Muscle layer of duodenum (tissue), 2 donors: ENCODE results near the gene ROBO1.

Experiments
- H3K27ac ChIP-seq: one replicate; pipeline ENCODE4 v1.7.0; 2013; ENCODE audit warnings: mild to moderate bottlenecking, low read length
- H3K27me3 ChIP-seq: one replicate; pipeline ENCODE4 v1.7.0; 2013; ENCODE audit warnings: low read depth, mild to moderate bottlenecking, control low read depth, low read length
- H3K36me3 ChIP-seq, 2 donors: one replicate each; pipeline ENCODE4 v1.7.0; 2013; ENCODE audit warnings: low read length in 2 of 2, control low read depth in 1 of 2, mild to moderate bottlenecking in 1 of 2; ENCODE audit not compliant: insufficient read depth in 2 of 2, control insufficient read depth in 1 of 2
- H3K4me1 ChIP-seq, 2 donors: one replicate each; pipeline ENCODE4 v1.7.0; 2013; ENCODE audit warnings: low read length in 2 of 2, mild to moderate bottlenecking in 2 of 2, control low read depth in 1 of 2, moderate library complexity in 1 of 2; ENCODE audit not compliant: insufficient read depth in 2 of 2, control insufficient read depth in 1 of 2
- H3K4me3 ChIP-seq, 2 donors: one replicate each; pipeline ENCODE4 v1.7.0; 2013; ENCODE audit warnings: low read length in 2 of 2, low read depth in 1 of 2, mild to moderate bottlenecking in 1 of 2
- H3K9me3 ChIP-seq, 2 donors: one replicate each; pipeline ENCODE4 v1.7.0; 2013; ENCODE audit warnings: low read length in 2 of 2, control low read depth in 1 of 2, mild to moderate bottlenecking in 1 of 2; ENCODE audit not compliant: control insufficient read depth in 1 of 2
- donor health status: healthy.

Gene ROBO1

GRCh38 chr3:78804251-78805037 is 963.4 kb downstream of the ROBO1 start:
- Histone ChIP-seq H3K9me3 (no peaks in the 10 kb centered on the region), H3K27ac (no peak overlapping the region)

GRCh38 chr3:78802562-78802930 is 965.3 kb downstream of the ROBO1 start:
- Histone ChIP-seq H3K27me3 (no peaks in the 10 kb centered on the region), H3K27ac (no peak overlapping the region), H3K9me3 (no peaks in the 10 kb centered on the region), H3K4me3 (no peak overlapping the region), H3K4me1 (peaks cover 0 to 3% of the 10 kb centered on the region in 2 donors), H3K36me3 (no peaks in the 10 kb centered on the region)

More at GRCh38 chr3:78804251-78805037, 963.4 kb downstream of the ROBO1 start:
- Histone ChIP-seq H3K4me1 (peaks cover 0 to 3% of the 10 kb centered on the region in 2 donors), H3K4me3 (no peak overlapping the region), H3K27me3 (no peaks in the 10 kb centered on the region), H3K36me3 (no peaks in the 10 kb centered on the region)

GRCh38 chr3:78801926-78802561 is 965.8 kb downstream of the ROBO1 start:
- H3K4me3 ChIP-seq = no peak overlapping the region
- no peaks in the 10 kb centered on the region for H3K36me3 ChIP-seq
- H3K4me1 ChIP-seq = peaks cover 0 to 3% of the 10 kb centered on the region in 2 donors
- no peaks in the 10 kb centered on the region for H3K27me3 ChIP-seq
- H3K27ac ChIP-seq = no peak overlapping the region
- no peaks in the 10 kb centered on the region for H3K9me3 ChIP-seq

- Histone ChIP-seq H3K36me3 (no peaks in the 10 kb centered on the region), H3K27me3 (no peaks in the 10 kb centered on the region), H3K4me1 (peaks cover 0 to 3% of the 10 kb centered on the region in 2 donors), H3K4me3 (no peak overlapping the region), H3K9me3 (no peaks in the 10 kb centered on the region), H3K27ac (no peak overlapping the region)
Observed at GRCh38 chr3:78799681-78800080, 968.1 kb downstream of the ROBO1 start.

- H3K9me3 ChIP-seq = no peaks in the 10 kb centered on the region
- no peak overlapping the region for H3K27ac ChIP-seq
- no peaks in the 10 kb centered on the region for H3K27me3 ChIP-seq
- peaks cover 0 to 3% of the 10 kb centered on the region in 2 donors for H3K4me1 ChIP-seq
- no peak overlapping the region for H3K4me3 ChIP-seq
- H3K36me3 ChIP-seq = no peaks in the 10 kb centered on the region
Observed at GRCh38 chr3:78798266-78798832, 969.4 kb downstream of the ROBO1 start.

GRCh38 chr3:78794431-78794830 is 973.4 kb downstream of the ROBO1 start:
- Histone ChIP-seq H3K27ac (no peak overlapping the region), H3K4me1 (no peaks in the 10 kb centered on the region), H3K36me3 (no peaks in the 10 kb centered on the region), H3K4me3 (no peak overlapping the region), H3K27me3 (no peaks in the 10 kb centered on the region), H3K9me3 (no peaks in the 10 kb centered on the region)

GRCh38 chr3:78792733-78793132 is 975.1 kb downstream of the ROBO1 start:
- H3K4me1 ChIP-seq = no peaks in the 10 kb centered on the region
- H3K27ac ChIP-seq = no peak overlapping the region
- H3K4me3 ChIP-seq = no peak overlapping the region
- no peaks in the 10 kb centered on the region for H3K27me3 ChIP-seq
- H3K9me3 ChIP-seq = no peaks in the 10 kb centered on the region
- H3K36me3 ChIP-seq = no peaks in the 10 kb centered on the region

- Histone ChIP-seq H3K4me3 (no peak overlapping the region), H3K27me3 (no peaks in the 10 kb centered on the region), H3K9me3 (no peaks in the 10 kb centered on the region), H3K36me3 (no peaks in the 10 kb centered on the region), H3K27ac (no peak overlapping the region), H3K4me1 (no peaks in the 10 kb centered on the region)
Observed at GRCh38 chr3:78792212-78792611, 975.6 kb downstream of the ROBO1 start.

- Histone ChIP-seq H3K4me1 (no peaks in the 10 kb centered on the region), H3K27me3 (no peaks in the 10 kb centered on the region), H3K36me3 (no peaks in the 10 kb centered on the region), H3K27ac (no peak overlapping the region), H3K9me3 (no peaks in the 10 kb centered on the region), H3K4me3 (no peak overlapping the region)
Observed at GRCh38 chr3:78791753-78792152, 976.0 kb downstream of the ROBO1 start.

GRCh38 chr3:78788839-78789238 is 979.0 kb downstream of the ROBO1 start:
- Histone ChIP-seq H3K27me3 (no peaks in the 10 kb centered on the region), H3K4me3 (no peak overlapping the region), H3K36me3 (no peaks in the 10 kb centered on the region), H3K27ac (no peak overlapping the region), H3K4me1 (no peaks in the 10 kb centered on the region), H3K9me3 (no peaks in the 10 kb centered on the region)

GRCh38 chr3:78785004-78785403 is 982.8 kb downstream of the ROBO1 start:
- H3K4me3 ChIP-seq = no peak overlapping the region
- H3K27me3 ChIP-seq = no peaks in the 10 kb centered on the region
- no peak overlapping the region for H3K27ac ChIP-seq
- H3K9me3 ChIP-seq = no peaks in the 10 kb centered on the region
- H3K4me1 ChIP-seq = no peaks in the 10 kb centered on the region
- H3K36me3 ChIP-seq = no peaks in the 10 kb centered on the region
